SK-N-SH (cell line): Measurements from ENCODE around the gene RASGRF2. TPM values are rescaled to one million over a fixed set of nuclear protein-coding genes. Genes with fewer than 3 reads are reported as not detected.

Experiments
- CTCF ChIA-PET: fragments of 300-600, 350-600 bp; formaldehyde crosslinking; extraction: SDS; loops from one replicate; lab custom pipeline; 2021; lab: Yijun Ruan, JAX
- POLR2A ChIA-PET: fragments of 350-600 bp; sonication (Branson Sonifier 250); formaldehyde crosslinking; extraction: SDS; loops from one replicate; lab custom pipeline; 2020; ENCODE audit warnings: antibody characterized with exemption, inconsistent platforms; lab: Yijun Ruan, JAX
- DNase-seq: peaks from one replicate; pipeline ENCODE4 v3.0.0; 2012
- H2AFZ ChIP-seq: fragments of 200-600 bp; sonication (generic); 2 replicates; pipeline ENCODE4 v1.8.1; 2016; ENCODE audit warnings: antibody characterized with exemption, mild to moderate bottlenecking, low read depth
- H3F3A ChIP-seq: fragments of 200-600 bp; sonication (generic); replicated peaks from 2 replicates; pipeline ENCODE3; 2016; ENCODE audit warnings: antibody characterized with exemption, mild to moderate bottlenecking; ENCODE audit not compliant: insufficient read depth
- H3K27ac ChIP-seq, 2 experiments: fragments of 200-500 bp in 1 of 2; fragments of 200-600 bp in 1 of 2; sonication (Bioruptor generic) in 1 of 2; sonication (generic), shearing (Covaris generic) in 1 of 2; 2 replicates each; pipeline versions ENCODE4 v1.5.1 to v1.6.1; 2014 to 2016; ENCODE audit warnings: low read depth in 2 of 2, inconsistent platforms in 1 of 2, low read length in 1 of 2, mild to moderate bottlenecking in 1 of 2, mixed read lengths in 1 of 2
- H3K27me3 ChIP-seq: fragments of 200-600 bp; sonication (generic), shearing (Covaris generic); 2 replicates; pipeline ENCODE4 v1.6.1; 2016; ENCODE audit warnings: mixed run types; ENCODE audit not compliant: insufficient read depth
- H3K36me3 ChIP-seq, 2 experiments: fragments of 200-500 bp in 1 of 2; fragments of 200-600 bp in 1 of 2; sonication (Bioruptor generic) in 1 of 2; sonication (generic) in 1 of 2; replicated peaks in 1 of 2; 2 replicates each; pipeline versions ENCODE3 to v1.5.1; 2014 to 2016; ENCODE audit warnings: low read length in 1 of 2, mild to moderate bottlenecking in 1 of 2; ENCODE audit not compliant: insufficient read depth in 2 of 2, control insufficient read depth in 1 of 2
- H3K4me1 ChIP-seq, 2 experiments: fragments of 200-500 bp in 1 of 2; fragments of 200-600 bp in 1 of 2; sonication (Bioruptor generic) in 1 of 2; sonication (generic), shearing (Covaris generic) in 1 of 2; 2 replicates each; pipeline versions ENCODE4 v1.5.1 to v1.6.1; 2014 to 2016; ENCODE audit warnings: low read depth in 1 of 2, low read length in 1 of 2, mixed run types in 1 of 2; ENCODE audit not compliant: insufficient read depth in 2 of 2, control insufficient read depth in 1 of 2
- H3K4me2 ChIP-seq: fragments of 200-600 bp; sonication (generic), shearing (Covaris generic); 2 replicates; pipeline ENCODE4 v1.6.1; 2017; ENCODE audit warnings: mixed run types
- H3K4me3 ChIP-seq, 2 experiments: fragments of 200-500 bp in 1 of 2; fragments of 200-600 bp in 1 of 2; sonication (Bioruptor generic) in 1 of 2; sonication (generic), shearing (Covaris generic) in 1 of 2; 2 replicates each; pipeline versions ENCODE4 v1.5.1 to v1.8.1; 2014 to 2016; ENCODE audit warnings: low read depth in 2 of 2, inconsistent platforms in 1 of 2, low read length in 1 of 2, mild to moderate bottlenecking in 1 of 2, mixed read lengths in 1 of 2, moderate library complexity in 1 of 2
- H3K79me2 ChIP-seq: fragments of 200-600 bp; sonication (generic); 2 replicates; pipeline ENCODE4 v1.8.1; 2017; ENCODE audit warnings: mild to moderate bottlenecking; ENCODE audit not compliant: insufficient read depth
- H3K9ac ChIP-seq: fragments of 200-600 bp; sonication (generic); 2 replicates; pipeline ENCODE4 v1.6.1; 2017; ENCODE audit warnings: mixed run types
- H3K9me2 ChIP-seq: fragments of 200-600 bp; sonication (generic); 2 replicates; pipeline ENCODE4 v1.6.1; 2017; ENCODE audit warnings: mixed run types
- H3K9me3 ChIP-seq: fragments of 200-600 bp; sonication (generic); 2 replicates; pipeline ENCODE4 v1.6.1; 2017; ENCODE audit warnings: mixed run types, mild to moderate bottlenecking, moderate library complexity
- H4K20me1 ChIP-seq: fragments of 200-600 bp; sonication (generic); 2 replicates; pipeline ENCODE4 v1.6.1; 2017; ENCODE audit warnings: mild to moderate bottlenecking, mixed run types; ENCODE audit not compliant: insufficient read depth
- CHD2 ChIP-seq: fragments of 150-350 bp; IDR thresholded peaks from 2 replicates; pipeline ENCODE4 v1.6.1; 2018; ENCODE audit warnings: low read length; ENCODE audit not compliant: partially characterized antibody
- CTCF ChIP-seq: fragments of 200-600 bp; sonication (generic); IDR thresholded peaks from 2 replicates; pipeline ENCODE4 v1.6.1; 2017; ENCODE audit warnings: antibody characterized with exemption, mild to moderate bottlenecking, moderate library complexity
- EZH2phosphoT487 ChIP-seq: fragments of 200-600 bp; sonication (generic); IDR thresholded peaks from 2 replicates; pipeline ENCODE4 v1.6.1; 2017; ENCODE audit warnings: low read depth, mixed run types, mild to moderate bottlenecking, antibody characterized with exemption, moderate library complexity, borderline replicate concordance
- FOSL2 ChIP-seq: IDR thresholded peaks from 2 replicates; pipeline ENCODE4 v1.4.0; 2012; ENCODE audit warnings: low read depth, mild to moderate bottlenecking, moderate library complexity, borderline replicate concordance
- GABPA ChIP-seq: IDR thresholded peaks from 2 replicates; pipeline ENCODE4 v1.4.0; 2012; ENCODE audit warnings: low read depth, mild to moderate bottlenecking
- GATA2 ChIP-seq: sonication (generic); formaldehyde crosslinking; IDR thresholded peaks from 2 replicates; pipeline ENCODE4 v1.5.0; 2020; ENCODE audit warnings: mild to moderate bottlenecking, missing genetic modification reagents
- IRF3 ChIP-seq: fragments of 150-350 bp; IDR thresholded peaks from 2 replicates; pipeline ENCODE4 v1.6.1; 2016; ENCODE audit warnings: mild to moderate bottlenecking, low read depth, low read length
- MEF2A ChIP-seq: IDR thresholded peaks from 2 replicates; pipeline ENCODE4 v1.4.0; 2012; ENCODE audit warnings: low read depth, borderline replicate concordance
- NRF1 ChIP-seq: IDR thresholded peaks from 2 replicates; pipeline ENCODE4 v1.6.1; 2012; ENCODE audit warnings: low read depth, mild to moderate bottlenecking, low read length
- PBX3 ChIP-seq: IDR thresholded peaks from 2 replicates; pipeline ENCODE4; 2012
- POLR2AphosphoS5 ChIP-seq: IDR thresholded peaks from 2 replicates; pipeline ENCODE4 v1.6.1; 2012; ENCODE audit warnings: low read depth, low read length
- RCOR1 ChIP-seq: fragments of 150-350 bp; IDR thresholded peaks from 2 replicates; pipeline ENCODE4 v1.6.1; 2017; ENCODE audit warnings: antibody characterized with exemption, low read length
- RFX5 ChIP-seq: IDR thresholded peaks from 2 replicates; pipeline ENCODE4 v1.6.1; 2012; ENCODE audit warnings: mild to moderate bottlenecking, improper control_type of control experiment, low read length
- SIN3A ChIP-seq: IDR thresholded peaks from 2 replicates; pipeline ENCODE4 v1.6.1; 2012; ENCODE audit warnings: low read depth, mild to moderate bottlenecking, low read length, moderate library complexity, borderline replicate concordance
- SMC3 ChIP-seq: IDR thresholded peaks from 2 replicates; pipeline ENCODE4 v1.6.1; 2012; ENCODE audit warnings: low read depth, low read length, improper control_type of control experiment
- TAF1 ChIP-seq: IDR thresholded peaks from 2 replicates; pipeline ENCODE4 v1.6.1; 2012; ENCODE audit warnings: low read depth, mild to moderate bottlenecking, low read length, moderate library complexity, borderline replicate concordance
- USF2 ChIP-seq: fragments of 150-350 bp; IDR thresholded peaks from 2 replicates; pipeline ENCODE4 v1.6.1; 2017; ENCODE audit warnings: antibody characterized with exemption, low read length, low read depth, borderline replicate concordance
- YY1 ChIP-seq: IDR thresholded peaks from 2 replicates; pipeline ENCODE4 v1.4.0; 2012; ENCODE audit warnings: low read depth, mild to moderate bottlenecking
- WGBS: methylation state at CpG from one replicate; pipeline ENCODE4 v1.1.6; 2017; ENCODE audit warnings: low lambda C conversion rate; 5-methylcytosine and 5-hydroxymethylcytosine counted together
- polyA plus RNA-seq, 3 experiments: library from polyadenylated mRNA; depleted of rRNA; stranded (reverse); fragments of >200 nt; gene quantifications; 2 replicates each; pipeline ENCODE4 v1.2.3, GENCODE V29; 2012

RASGRF2 gene
- polyA plus RNA-seq, 1 of the 3 experiments (the other 2 are of a cell fraction), result under 0.01 TPM

- no peaks in the 10 kb centered on the region for H3K9me2 ChIP-seq
- DNase-seq, result no peak
- H3K4me3 ChIP-seq, result no peak overlapping the region
- no peaks in the 10 kb centered on the region for H3F3A ChIP-seq
- H3K27ac ChIP-seq, result peak overlapping the region in 1 of 2 experiments; percentile 86; a peak in 2 of 4 replicates
- TF ChIP-seq NRF1 (no peak), FOSL2 (no peak), IRF3 (no peak), PBX3 (no peak), YY1 (no peak), GABPA (no peak), CTCF (no peak), GATA2 (CRISPR knock-in tag) (no peak), EZH2phosphoT487 (no peak), RCOR1 (no peak), SIN3A (no peak), MEF2A (no peak), SMC3 (no peak), USF2 (no peak), POLR2AphosphoS5 (no peak), CHD2 (no peak), TAF1 (no peak), RFX5 (no peak)
- TF ChIP-seq, all 33 proteins: peak for 0
- H3K4me2 ChIP-seq, result no peak overlapping the region
- ChIA-PET POLR2A (no interaction called here), CTCF (interaction anchor here (1.9 to 7.4 kb wide), 2 partner anchors 10 to 114 kb away, joined by 6 to 58 read pairs; no protein-coding TSS in a partner anchor)
- H3K36me3 ChIP-seq, result no peaks in the 10 kb centered on the region
- no peak overlapping the region for H2AFZ ChIP-seq
- no peaks in the 10 kb centered on the region for H3K27me3 ChIP-seq
- H3K9ac ChIP-seq, result no peak overlapping the region
- peaks cover 0 to 52% of the 10 kb centered on the region in 2 experiments; a peak in 2 of 4 replicates for H3K4me1 ChIP-seq
- no peaks in the 10 kb centered on the region for H3K79me2 ChIP-seq
- no peaks in the 10 kb centered on the region for H4K20me1 ChIP-seq
- no peaks in the 10 kb centered on the region for H3K9me3 ChIP-seq
- WGBS, result 72% methylated on average over 2 of the region's 6 CpGs
Observed at GRCh38 chr5:81184749-81185110, 224.6 kb downstream of the RASGRF2 start.
